HL-60/S4 treated with phorbol 12-myristate 13-acetate at 8.2 ng/mL for 4 days and 3 days (cell line): ENCODE results near the gene ESRRB.
"Not testable (repeated sequence)": the region's sequence is repeated elsewhere in the genome, so short reads cannot be mapped to it uniquely, and the experiment has no call there.

Source experiments
- in situ Hi-C: fragments of 300-500 bp; cut with MboI; formaldehyde crosslinking; loops from 2 replicates; pipeline ENCODE4 v1.15.0; 2022; ENCODE audit warnings: low sequenced_read_pairs

The ESRRB gene

DNA sequence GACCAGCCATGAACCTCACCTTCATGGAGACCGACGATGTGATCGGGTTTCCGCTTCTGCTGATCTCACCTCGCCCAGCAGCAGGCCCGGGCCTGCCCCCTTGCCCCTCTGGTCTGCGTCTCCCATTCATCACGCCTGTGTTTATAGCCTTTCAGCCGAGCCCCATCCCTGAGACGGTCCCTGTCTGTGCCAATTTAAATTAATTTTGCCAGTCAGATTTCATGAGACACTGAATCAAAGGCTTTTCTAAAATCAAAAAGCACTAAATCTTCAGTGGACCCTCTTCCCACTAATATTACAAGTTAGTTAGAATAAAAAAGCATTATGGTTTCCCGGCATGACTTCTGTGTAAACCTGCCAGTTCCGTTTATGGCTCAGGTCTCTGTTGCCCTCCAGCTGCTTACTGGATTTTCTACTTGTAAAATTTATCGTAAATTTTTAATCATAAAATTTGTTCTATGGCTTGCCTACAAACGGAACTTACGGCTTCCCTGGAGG, 155.9 kb downstream of the ESRRB start:
- in situ Hi-C loops = no loop called here

- in situ Hi-C loops = not testable (repeated sequence)
These were observed 160.7 kb downstream of the ESRRB start for GRCh38 chr14:76536636-76537035.

GRCh38 chr14:76537906-76538647, 162.1 kb downstream of the ESRRB start:
- in situ Hi-C loops = no loop called here

DNA sequence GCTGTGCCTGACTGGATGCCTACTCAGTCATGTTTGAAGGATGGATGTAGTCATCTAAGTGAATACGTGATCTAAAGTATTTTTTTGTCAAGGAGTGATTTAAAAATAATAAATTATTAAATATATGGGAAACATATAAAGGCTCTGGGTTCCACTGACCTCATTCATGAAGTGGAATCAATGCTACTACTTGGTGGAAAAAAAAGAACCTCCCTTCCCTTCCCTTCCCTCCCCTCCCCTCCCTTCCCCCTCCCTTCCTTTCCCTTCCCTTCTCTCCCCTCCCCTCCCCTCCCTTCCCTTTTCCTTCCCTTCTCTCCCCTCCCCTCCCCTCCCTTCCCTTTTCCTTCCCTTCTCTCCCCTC, 162.7 kb downstream of the ESRRB start:
- in situ Hi-C loops = no loop called here

- in situ Hi-C loops = no loop called here
These were observed 163.2 kb downstream of the ESRRB start for GRCh38 chr14:76539130-76539529.

- in situ Hi-C loops = no loop called here
These were observed 165.8 kb downstream of the ESRRB start for GRCh38 chr14:76541594-76542219.

DNA sequence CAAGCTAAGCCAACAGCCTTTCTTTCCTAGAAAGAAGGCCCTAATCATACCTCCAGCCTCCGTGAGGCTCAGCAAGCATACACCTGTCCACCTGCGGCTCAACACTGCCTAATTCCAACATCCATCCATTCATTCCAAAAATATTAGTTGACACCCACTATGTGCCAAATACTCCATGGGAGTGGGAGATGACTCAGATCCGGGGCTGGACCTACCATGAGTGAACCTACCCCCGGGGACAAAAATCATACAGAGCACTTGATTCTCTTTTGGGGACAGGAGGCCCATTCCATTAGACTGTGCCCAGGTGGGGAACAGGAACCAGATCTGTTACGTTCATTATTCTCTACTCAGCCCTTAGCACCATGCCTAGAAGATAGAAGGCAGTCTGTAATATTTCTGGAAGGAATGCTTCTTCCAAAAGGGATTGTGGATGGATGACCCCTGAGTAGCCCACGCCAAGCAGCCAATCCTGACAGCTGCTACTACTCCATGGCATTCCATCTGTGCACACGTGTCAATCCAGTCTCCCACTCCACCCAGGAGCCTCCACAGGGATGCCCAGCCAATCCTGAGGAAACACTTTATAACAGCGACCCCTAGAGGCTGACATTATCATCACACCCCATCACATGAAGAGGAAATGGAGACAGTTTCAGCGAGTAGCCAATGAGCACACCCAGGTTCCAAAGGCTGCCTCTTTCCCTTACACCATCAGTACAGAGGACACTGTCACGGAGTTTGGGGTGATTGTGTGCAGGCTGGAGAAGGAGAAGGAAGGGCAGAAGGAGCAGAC, 170.7 kb downstream of the ESRRB start:
- in situ Hi-C loops = no loop called here

GRCh38 chr14:76547831-76548230, 171.9 kb downstream of the ESRRB start:
- in situ Hi-C loops = no loop called here

DNA sequence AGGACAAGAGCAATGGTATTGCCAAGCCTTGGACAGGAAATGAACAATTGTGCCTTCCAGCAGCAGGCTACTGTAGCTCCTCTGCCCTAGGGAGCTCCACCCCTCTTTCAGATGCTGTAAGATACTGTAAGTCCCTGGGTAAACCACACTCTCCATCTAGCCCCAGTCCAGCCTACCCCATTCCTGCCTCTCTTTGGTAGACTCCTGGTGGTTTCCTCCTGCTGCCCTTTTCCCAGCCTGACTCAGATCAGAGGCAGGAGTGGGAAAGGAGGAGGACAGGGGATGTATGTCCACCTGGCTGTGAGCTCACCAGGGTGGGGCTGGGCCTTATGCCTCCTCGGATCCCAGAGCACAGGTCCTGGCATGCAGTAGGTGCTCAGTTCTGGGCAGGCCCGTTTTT, 174.6 kb downstream of the ESRRB start:
- in situ Hi-C loops = no loop called here

GRCh38 chr14:76551116-76551515, 175.2 kb downstream of the ESRRB start:
- in situ Hi-C loops = no loop called here
